Aorta (tissue), 5 donors: ENCODE results near the gene PGLYRP1. TPM values are rescaled to one million over a fixed set of nuclear protein-coding genes. Genes with fewer than 3 reads are reported as not detected.

Experiments
- ATAC-seq: fragments of 200-7000 bp; cut with Tn5 transposase; one replicate; pipeline ENCODE4 v1.9.1; 2022; ENCODE audit warnings: moderate library complexity; ENCODE audit not compliant: low FRiP score
- DNase-seq, 2 donors: peaks; one replicate each; pipeline ENCODE4 v3.0.0-alpha.2; 2020
- H3K27ac ChIP-seq, 2 donors: one replicate each; pipeline ENCODE4 v1.5.1; 2013; ENCODE audit warnings: low read length in 2 of 2, mild to moderate bottlenecking in 2 of 2, moderate library complexity in 2 of 2, control low read depth in 1 of 2, inconsistent platforms in 1 of 2, low read depth in 1 of 2
- H3K27me3 ChIP-seq, 2 donors: one replicate each; pipeline ENCODE4 v1.6.1; 2013; ENCODE audit warnings: control low read depth in 1 of 2, low read length in 1 of 2, mild to moderate bottlenecking in 1 of 2, moderate library complexity in 1 of 2; ENCODE audit not compliant: insufficient read depth in 2 of 2, control insufficient read depth in 1 of 2
- H3K36me3 ChIP-seq, 2 donors: one replicate each; pipeline ENCODE4 v1.6.1; 2013; ENCODE audit warnings: control low read depth in 1 of 2, low read length in 1 of 2, mild to moderate bottlenecking in 1 of 2; ENCODE audit not compliant: insufficient read depth in 2 of 2, control insufficient read depth in 1 of 2
- H3K4me1 ChIP-seq, 2 donors: one replicate each; pipeline ENCODE4 v1.6.1; 2013; ENCODE audit warnings: low read length in 2 of 2, control low read depth in 1 of 2, mild to moderate bottlenecking in 1 of 2, moderate library complexity in 1 of 2; ENCODE audit not compliant: insufficient read depth in 2 of 2, control insufficient read depth in 1 of 2
- H3K4me3 ChIP-seq, 2 donors: one replicate each; pipeline ENCODE4 v1.5.1; 2013; ENCODE audit warnings: low read length in 2 of 2, control low read depth in 1 of 2, mild to moderate bottlenecking in 1 of 2
- H3K9me3 ChIP-seq: one replicate; pipeline ENCODE4 v1.6.1; 2013; ENCODE audit warnings: mild to moderate bottlenecking, low read length; ENCODE audit not compliant: control insufficient read depth
- WGBS, 2 donors: extraction: QIAGEN DNeasy Blood & Tissue Kit; methylation state at CpG; one replicate each; pipeline ENCODE4 v1.1.7; 2013; 5-methylcytosine and 5-hydroxymethylcytosine counted together
- intact Hi-C, 2 donors: fragments of 100-400 bp; cut with DNase I; formaldehyde crosslinking; loops; one replicate each; pipeline versions ENCODE4 v1.14.2 to v1.15.0; 2022
- polyA plus RNA-seq, 2 donors: library from polyadenylated mRNA; stranded (reverse); fragments of 200-250 nt; gene quantifications; one replicate each; pipeline ENCODE4 v1.2.3, GENCODE V29; 2013
- total RNA-seq, 2 donors: library from RNA; stranded (reverse); fragmentation: NEBNext Ultra II Directional; extraction: Animal tissue kit (Norgen Biotek cat#: 25700); gene quantifications; one replicate each; pipeline ENCODE4 v1.2.1, GENCODE V29; 2021
- donor health status: healthy with polysubstance abuse.
- donor health status: Bipolar disorder and iron deficiency.
- donor health status: DM: no; HTN: no; CAD: no.
- donor health status: DM: no; HTN: no; CAD: no.
- donor health status: DM: yes; HTN: yes; CAD: no.

Gene PGLYRP1
- total and polyA plus RNA-seq, 4 donors = 1.4 to 1.9 TPM; not detected in 2

GRCh38 chr19:45981350-45981749 is 41.5 kb downstream of the PGLYRP1 start:
- H3K27me3 ChIP-seq = no peaks in the 10 kb centered on the region
- DNase-seq = no peak
- H3K4me3 ChIP-seq = no peak overlapping the region
- H3K4me1 ChIP-seq = no peaks in the 10 kb centered on the region
- intact Hi-C loops = no loop called here
- H3K36me3 ChIP-seq = no peaks in the 10 kb centered on the region
- no peak overlapping the region for H3K27ac ChIP-seq
- WGBS, 2 donors = 0 to 6% methylated on average over 2 of the region's 2 CpGs
- no peaks in the 10 kb centered on the region for H3K9me3 ChIP-seq
- no peak for ATAC-seq

- H3K36me3 ChIP-seq = no peaks in the 10 kb centered on the region
- intact Hi-C loops = no loop called here
- no peaks in the 10 kb centered on the region for H3K9me3 ChIP-seq
- no peak overlapping the region for H3K4me3 ChIP-seq
- WGBS, 2 donors = 72% methylated on average over 7 of the region's 7 CpGs
- H3K27ac ChIP-seq = no peak overlapping the region
- ATAC-seq (no peak), DNase-seq (no peak)
- no peaks in the 10 kb centered on the region for H3K4me1 ChIP-seq
- H3K27me3 ChIP-seq = no peaks in the 10 kb centered on the region
Measured at GRCh38 chr19:45978156-45978555, 44.7 kb downstream of the PGLYRP1 start.

GRCh38 chr19:45976178-45976577 is 46.7 kb downstream of the PGLYRP1 start:
- no peaks in the 10 kb centered on the region for H3K9me3 ChIP-seq
- no peaks in the 10 kb centered on the region for H3K36me3 ChIP-seq
- 13% methylated on average over 14 of the region's 14 CpGs for WGBS, 2 donors
- intact Hi-C loops = no loop called here
- no peak for DNase-seq
- H3K4me1 ChIP-seq = no peaks in the 10 kb centered on the region
- H3K27me3 ChIP-seq = no peaks in the 10 kb centered on the region
- H3K27ac ChIP-seq = no peak overlapping the region
- H3K4me3 ChIP-seq = no peak overlapping the region
- ATAC-seq = no peak

GRCh38 chr19:45975306-45976070 is 47.4 kb downstream of the PGLYRP1 start:
- no peaks in the 10 kb centered on the region for H3K4me1 ChIP-seq
- H3K27ac ChIP-seq = no peak overlapping the region
- H3K27me3 ChIP-seq = no peaks in the 10 kb centered on the region
- ATAC-seq (no peak), DNase-seq (no peak)
- no peak overlapping the region for H3K4me3 ChIP-seq
- intact Hi-C loops = no loop called here
- no peaks in the 10 kb centered on the region for H3K36me3 ChIP-seq
- H3K9me3 ChIP-seq = no peaks in the 10 kb centered on the region
- WGBS, 2 donors = 68 to 73% methylated on average over 11 of the region's 11 CpGs

- no peaks in the 10 kb centered on the region for H3K4me1 ChIP-seq
- H3K27me3 ChIP-seq = no peaks in the 10 kb centered on the region
- ATAC-seq = peak; percentile 73
- intact Hi-C loops = no loop called here
- H3K27ac ChIP-seq = no peak within 1 kb of the TSS
- DNase-seq = peak; percentile 71 to 87
- no peak within 1 kb of the TSS for H3K4me3 ChIP-seq
- 3 to 7% methylated on average over 29 to 54 of the region's 58 CpGs for WGBS, 2 donors
- H3K9me3 ChIP-seq = no peaks in the 10 kb centered on the region
- H3K36me3 ChIP-seq = no peaks in the 10 kb centered on the region
Measured at GRCh38 chr19:45973553-45974338, 49.1 kb downstream of the PGLYRP1 start, which contains the start of gene NOVA2. Gene NOVA2, minus strand, starts transcription at chr19:45973865. Its CDS starts 514 bp downstream, at chr19:45973351.

GRCh38 chr19:45972947-45973540 is 49.8 kb downstream of the PGLYRP1 start:
- H3K27ac ChIP-seq = no peak overlapping the region
- no peaks in the 10 kb centered on the region for H3K36me3 ChIP-seq
- H3K9me3 ChIP-seq = no peaks in the 10 kb centered on the region
- WGBS, 2 donors = 1 to 2% methylated on average over 31 to 50 of the region's 54 CpGs
- no peaks in the 10 kb centered on the region for H3K4me1 ChIP-seq
- ATAC-seq = no peak
- no peaks in the 10 kb centered on the region for H3K27me3 ChIP-seq
- DNase-seq = no peak
- no peak overlapping the region for H3K4me3 ChIP-seq
- intact Hi-C loops = no loop called here

GRCh38 chr19:45972081-45972946 is 50.5 kb downstream of the PGLYRP1 start:
- 18 to 21% methylated on average over 18 of the region's 18 CpGs for WGBS, 2 donors
- Histone ChIP-seq H3K27me3 (no peaks in the 10 kb centered on the region), H3K27ac (no peak overlapping the region), H3K4me1 (no peaks in the 10 kb centered on the region), H3K36me3 (no peaks in the 10 kb centered on the region), H3K4me3 (no peak overlapping the region), H3K9me3 (no peaks in the 10 kb centered on the region)
- DNase-seq = no peak
- intact Hi-C loops = no loop called here
- ATAC-seq = no peak

GRCh38 chr19:45971260-45971902 is 51.5 kb downstream of the PGLYRP1 start:
- Histone ChIP-seq H3K36me3 (no peaks in the 10 kb centered on the region), H3K4me3 (no peak overlapping the region), H3K27me3 (no peaks in the 10 kb centered on the region), H3K9me3 (no peaks in the 10 kb centered on the region), H3K27ac (no peak overlapping the region), H3K4me1 (no peaks in the 10 kb centered on the region)
- 14 to 17% methylated on average over 11 of the region's 11 CpGs for WGBS, 2 donors
- ATAC-seq (no peak), DNase-seq (no peak)
- intact Hi-C loops = no loop called here
